GM12801 (cell line): Measurements from ENCODE around the gene ALKBH6.

ENCODE experiments used
- TF ChIP-seq, protein P1 (sequence below): IDR thresholded peaks from one replicate; pipeline ENCODE4 v1.5.1; 2011; ENCODE audit warnings: control low read depth; ENCODE audit not compliant: insufficient read length; ENCODE audit errors: extremely low read depth

Gene ALKBH6

DNA sequence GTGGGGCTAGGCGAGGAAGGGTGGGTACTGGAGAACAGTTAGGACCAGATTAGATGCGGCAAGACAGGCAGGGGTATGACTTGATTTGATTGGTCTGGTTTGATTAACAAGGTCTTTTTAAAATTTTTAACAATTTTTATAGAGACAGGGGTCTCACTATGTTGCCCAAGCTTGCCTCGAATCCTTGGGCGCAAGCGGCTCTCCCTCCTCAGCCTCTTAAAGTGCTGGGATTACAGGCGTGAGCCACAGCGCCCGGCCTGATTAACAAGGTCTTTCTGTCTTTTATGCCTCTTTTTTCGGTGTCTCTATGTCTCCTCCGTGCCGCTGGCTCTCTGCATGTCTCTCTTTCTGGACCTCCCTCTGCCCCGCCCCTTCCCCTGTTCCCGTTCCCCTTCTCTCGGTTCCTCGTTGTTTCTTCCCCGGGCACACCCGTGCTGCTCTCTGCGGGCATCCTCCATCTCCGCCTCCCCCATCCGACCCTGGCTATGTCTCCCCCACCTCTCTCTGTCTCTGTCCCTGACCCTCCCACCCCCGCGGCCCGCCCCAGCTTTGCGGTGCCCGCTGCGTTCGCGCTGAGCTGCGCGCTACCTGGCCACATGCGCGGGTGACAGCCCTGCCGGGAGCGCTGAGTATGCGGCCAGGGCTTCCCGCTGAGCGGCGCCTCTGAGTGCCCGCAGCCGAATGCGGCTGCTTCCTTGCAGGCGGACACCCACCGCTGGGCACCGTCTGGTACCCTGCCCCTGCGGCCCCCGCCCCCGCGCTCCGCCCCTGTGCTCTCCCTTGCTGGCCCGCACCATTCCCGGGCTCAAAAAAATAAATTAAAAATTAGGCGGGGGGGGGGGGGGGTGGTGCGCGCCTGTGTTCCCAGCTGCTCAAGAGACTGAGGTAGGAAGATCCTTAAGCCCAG, 27.1 kb downstream of the ALKBH6 start:
- TF ChIP-seq, protein P1, sequence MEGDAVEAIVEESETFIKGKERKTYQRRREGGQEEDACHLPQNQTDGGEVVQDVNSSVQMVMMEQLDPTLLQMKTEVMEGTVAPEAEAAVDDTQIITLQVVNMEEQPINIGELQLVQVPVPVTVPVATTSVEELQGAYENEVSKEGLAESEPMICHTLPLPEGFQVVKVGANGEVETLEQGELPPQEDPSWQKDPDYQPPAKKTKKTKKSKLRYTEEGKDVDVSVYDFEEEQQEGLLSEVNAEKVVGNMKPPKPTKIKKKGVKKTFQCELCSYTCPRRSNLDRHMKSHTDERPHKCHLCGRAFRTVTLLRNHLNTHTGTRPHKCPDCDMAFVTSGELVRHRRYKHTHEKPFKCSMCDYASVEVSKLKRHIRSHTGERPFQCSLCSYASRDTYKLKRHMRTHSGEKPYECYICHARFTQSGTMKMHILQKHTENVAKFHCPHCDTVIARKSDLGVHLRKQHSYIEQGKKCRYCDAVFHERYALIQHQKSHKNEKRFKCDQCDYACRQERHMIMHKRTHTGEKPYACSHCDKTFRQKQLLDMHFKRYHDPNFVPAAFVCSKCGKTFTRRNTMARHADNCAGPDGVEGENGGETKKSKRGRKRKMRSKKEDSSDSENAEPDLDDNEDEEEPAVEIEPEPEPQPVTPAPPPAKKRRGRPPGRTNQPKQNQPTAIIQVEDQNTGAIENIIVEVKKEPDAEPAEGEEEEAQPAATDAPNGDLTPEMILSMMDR, result no peak

DNA sequence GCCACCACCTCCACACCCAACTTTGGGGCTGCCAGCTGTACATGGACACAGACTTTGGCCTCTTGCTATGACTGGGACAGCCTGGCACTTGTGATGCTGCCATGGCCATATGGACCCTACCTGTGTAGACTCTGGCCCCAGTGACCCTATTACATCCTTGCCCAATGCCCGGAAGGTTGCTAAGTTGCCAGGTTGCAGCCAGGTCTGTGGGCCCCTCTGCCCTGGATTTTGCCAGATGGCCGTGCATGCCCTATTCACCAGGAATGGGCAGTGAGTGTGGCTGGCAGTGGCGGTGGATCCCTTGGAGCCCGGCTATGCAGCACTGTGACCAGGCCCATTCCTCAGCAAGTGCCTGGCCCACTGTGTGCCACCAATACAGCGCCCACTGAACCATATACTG, 27.9 kb downstream of the ALKBH6 start:
- TF ChIP-seq, protein P1, result no peak

- TF ChIP-seq, protein P1, result no peak
Observed at GRCh38 chr19:35983177-35983576, 30.8 kb downstream of the ALKBH6 start.

DNA sequence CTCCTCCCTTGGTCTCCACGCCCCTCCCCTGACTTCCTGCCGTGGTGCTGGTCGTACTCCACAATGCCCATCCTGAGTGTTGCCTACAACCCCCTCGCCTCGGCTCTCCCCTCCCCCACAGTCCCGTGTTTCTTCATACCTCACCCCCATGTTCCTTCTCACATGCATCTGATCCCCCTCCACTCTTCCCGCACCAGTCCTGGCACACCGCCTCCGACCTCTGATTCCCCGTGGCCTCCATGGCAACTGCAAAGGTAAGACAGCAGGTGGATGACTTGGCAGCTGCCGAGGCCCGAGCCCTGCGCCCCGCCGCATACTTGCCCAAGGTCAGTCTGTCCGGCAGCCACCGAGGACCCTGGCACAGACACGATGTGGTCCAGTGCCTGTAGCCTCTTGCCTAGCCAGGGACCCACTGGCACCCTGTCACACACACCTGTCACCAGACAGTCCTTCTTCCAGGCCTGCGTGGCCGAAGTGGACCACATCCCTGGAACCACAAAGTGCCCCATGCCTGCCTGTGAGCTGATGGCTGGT, 35.1 kb downstream of the ALKBH6 start:
- TF ChIP-seq, protein P1, result no peak

DNA sequence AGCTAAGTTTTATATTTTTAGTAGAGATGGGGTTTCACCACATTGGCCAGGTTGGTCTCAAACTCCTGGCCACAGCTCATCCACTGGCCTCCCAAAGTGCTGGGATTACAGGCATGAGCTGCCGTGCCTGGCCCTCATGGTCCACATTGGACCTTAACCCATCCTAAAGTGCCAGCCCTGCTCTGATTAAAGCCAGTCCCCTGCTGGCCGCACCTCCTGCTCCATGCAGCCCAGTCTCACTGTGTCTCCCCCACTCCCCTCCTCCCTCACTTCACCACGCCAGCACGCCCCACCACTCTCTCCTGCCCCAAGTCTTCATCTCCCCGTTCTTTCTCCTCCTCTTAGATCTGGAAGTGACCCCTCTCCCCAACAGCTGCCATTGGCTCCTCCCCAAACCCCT, 35.7 kb downstream of the ALKBH6 start:
- TF ChIP-seq, protein P1, result no peak

DNA sequence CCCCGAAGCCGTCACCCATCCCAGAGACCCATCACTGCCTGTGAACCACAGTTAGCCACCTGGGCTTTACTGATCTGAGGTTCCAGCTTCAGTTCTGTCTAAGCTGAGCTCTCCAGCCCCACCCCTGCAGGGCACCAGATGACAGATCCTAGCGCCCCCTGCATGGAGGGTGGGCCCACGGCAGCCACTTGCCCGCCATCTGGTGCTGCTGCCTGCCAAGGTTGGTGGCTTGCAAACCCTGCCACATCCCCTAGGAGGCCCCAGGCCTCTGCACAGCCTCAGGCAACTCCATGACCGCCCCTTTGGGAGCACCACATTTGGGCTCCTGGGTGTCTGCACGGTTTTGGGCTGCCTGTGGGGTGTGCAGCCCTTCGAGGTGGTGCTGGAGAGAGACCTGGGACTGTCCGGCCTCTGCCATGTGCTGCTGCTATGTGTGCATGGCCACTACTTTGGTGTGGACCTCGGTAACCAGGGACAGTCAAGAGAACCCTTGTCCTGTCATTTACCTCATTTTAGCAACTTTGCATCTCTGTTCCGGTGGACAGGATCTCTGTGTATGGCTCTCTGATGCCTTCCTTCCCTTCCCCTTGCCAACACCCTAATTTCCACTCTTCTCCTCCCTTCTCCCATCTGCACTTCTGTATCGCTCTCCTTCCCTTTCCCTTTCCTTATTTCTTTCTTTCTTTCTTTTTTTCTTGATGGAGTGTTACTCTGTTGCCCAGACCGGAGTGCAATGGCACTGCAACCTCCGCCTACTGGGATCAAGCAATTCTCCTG, 36.4 kb downstream of the ALKBH6 start:
- TF ChIP-seq, protein P1, result no peak

DNA sequence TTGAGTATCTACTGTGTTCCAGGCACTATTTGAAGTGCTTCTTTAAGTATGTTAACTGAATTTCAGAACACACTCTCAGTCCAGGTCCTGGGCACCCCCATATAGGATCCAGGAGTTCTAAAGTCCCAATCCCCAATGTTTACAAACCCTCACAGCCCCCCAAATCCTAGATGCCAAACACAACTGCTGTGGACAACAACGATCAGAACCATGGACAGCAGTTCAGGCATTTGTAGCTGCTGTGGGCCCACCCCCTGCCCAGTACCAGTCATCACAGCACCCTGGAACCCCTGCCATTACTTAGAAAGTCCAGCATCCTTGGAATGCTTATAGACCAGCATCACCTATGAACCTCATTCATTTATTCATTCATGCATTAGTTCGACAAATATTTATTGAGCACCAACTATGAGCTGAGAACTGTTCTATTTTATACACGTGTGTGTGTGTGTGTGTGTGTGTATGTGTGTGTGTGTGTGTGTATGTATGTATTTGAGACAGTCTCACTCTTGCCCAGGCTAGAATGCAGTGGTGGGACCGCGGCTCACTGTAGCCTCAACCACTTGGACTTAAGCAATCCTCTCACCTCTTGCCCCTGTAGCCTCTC, 38.3 kb downstream of the ALKBH6 start:
- TF ChIP-seq, protein P1, result no peak
